Hepatocyte (in vitro differentiated cells): ENCODE results near the gene IL34.

Experiments
- EZH2 ChIP-seq: fragments of 200-600 bp; sonication (generic); IDR thresholded peaks from 2 replicates; pipeline ENCODE4 v1.6.1; 2016; ENCODE audit warnings: antibody characterized with exemption, mild to moderate bottlenecking, borderline replicate concordance
- EZH2phosphoT487 ChIP-seq: fragments of 200-600 bp; sonication (generic); IDR thresholded peaks from one replicate; pipeline ENCODE4 v1.6.1; 2018; ENCODE audit warnings: antibody characterized with exemption, mild to moderate bottlenecking, low read depth, moderate library complexity; ENCODE audit not compliant: unreplicated experiment, severe bottlenecking
- TF ChIP-seq, protein P1 (sequence below): fragments of 200-600 bp; sonication (generic); IDR thresholded peaks from 2 replicates; pipeline ENCODE4 v1.5.1; 2016; ENCODE audit warnings: antibody characterized with exemption, mild to moderate bottlenecking; ENCODE audit not compliant: poor library complexity

DNA sequence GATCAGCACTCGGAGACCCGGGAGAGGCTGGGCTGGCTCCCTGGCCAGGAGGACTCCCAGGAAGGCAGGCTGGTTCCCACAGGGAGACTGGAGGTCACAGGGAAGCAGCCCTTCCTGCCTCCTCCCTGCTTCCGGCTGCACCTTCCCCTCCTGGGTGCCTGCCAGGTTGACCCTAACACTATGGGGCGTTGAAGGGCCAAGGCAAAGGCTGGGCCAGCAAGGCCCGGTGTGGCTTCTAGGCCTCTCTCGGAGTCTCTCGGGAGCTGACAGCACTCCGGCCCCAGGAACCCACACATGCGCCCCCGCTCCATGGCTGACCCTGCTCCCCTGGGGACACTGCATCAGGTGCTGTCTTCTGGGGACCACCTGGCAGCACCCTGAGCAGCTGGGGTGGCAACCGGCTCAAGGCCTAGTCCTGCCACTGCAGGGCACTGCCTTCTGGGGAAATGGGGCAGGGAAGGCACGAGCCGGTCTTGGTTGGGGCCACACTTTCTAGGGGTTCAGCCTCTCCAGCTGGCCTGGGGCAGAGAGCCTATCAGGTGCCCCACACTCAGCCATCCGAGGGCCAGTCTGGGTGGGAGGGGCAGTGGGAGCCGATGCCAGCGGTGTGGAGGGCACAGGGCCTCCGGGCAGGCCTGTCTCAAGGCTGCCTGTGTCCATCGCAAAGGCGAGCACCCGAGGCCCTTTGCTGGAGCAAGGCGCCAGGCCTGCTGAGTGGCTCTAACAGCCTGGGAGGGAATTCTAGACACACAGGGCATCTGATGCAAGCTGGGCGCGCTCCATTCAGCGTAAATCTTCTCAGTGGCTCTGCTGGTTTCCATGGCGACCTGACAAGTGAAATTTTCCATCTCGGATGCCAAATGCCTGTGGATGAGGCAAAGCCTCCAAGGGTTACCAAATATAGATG lies 45.1 kb downstream of the IL34 start:
- TF ChIP-seq, protein P1, sequence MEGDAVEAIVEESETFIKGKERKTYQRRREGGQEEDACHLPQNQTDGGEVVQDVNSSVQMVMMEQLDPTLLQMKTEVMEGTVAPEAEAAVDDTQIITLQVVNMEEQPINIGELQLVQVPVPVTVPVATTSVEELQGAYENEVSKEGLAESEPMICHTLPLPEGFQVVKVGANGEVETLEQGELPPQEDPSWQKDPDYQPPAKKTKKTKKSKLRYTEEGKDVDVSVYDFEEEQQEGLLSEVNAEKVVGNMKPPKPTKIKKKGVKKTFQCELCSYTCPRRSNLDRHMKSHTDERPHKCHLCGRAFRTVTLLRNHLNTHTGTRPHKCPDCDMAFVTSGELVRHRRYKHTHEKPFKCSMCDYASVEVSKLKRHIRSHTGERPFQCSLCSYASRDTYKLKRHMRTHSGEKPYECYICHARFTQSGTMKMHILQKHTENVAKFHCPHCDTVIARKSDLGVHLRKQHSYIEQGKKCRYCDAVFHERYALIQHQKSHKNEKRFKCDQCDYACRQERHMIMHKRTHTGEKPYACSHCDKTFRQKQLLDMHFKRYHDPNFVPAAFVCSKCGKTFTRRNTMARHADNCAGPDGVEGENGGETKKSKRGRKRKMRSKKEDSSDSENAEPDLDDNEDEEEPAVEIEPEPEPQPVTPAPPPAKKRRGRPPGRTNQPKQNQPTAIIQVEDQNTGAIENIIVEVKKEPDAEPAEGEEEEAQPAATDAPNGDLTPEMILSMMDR = no peak
- TF ChIP-seq EZH2 = no peak
- TF ChIP-seq EZH2phosphoT487 = no peak
